Measurements from ENCODE around the gene GABRR3. TPM values are rescaled to one million over a fixed set of nuclear protein-coding genes. Genes with fewer than 3 reads are reported as not detected.

Gene GABRR3
- total RNA-seq, 1 experiment from 2014 or later = not detected

GRCh38 chr3:98038876-98039275, 3.8 kb upstream of the GABRR3 start:
- BruUV-seq (replicated peaks) = no TSS peak
- Histone ChIP-seq H3K27ac (ENCODE audit: low read length) (no peak overlapping the region), H3K4me1 (ENCODE audit: control insufficient read depth, insufficient read depth, low read length) (no peaks in the 10 kb centered on the region), H3K36me3 (ENCODE audit: control insufficient read depth, insufficient read depth, low read length) (no peaks in the 10 kb centered on the region), H3K9me3 (ENCODE audit: control insufficient read depth, insufficient read depth, low read depth, low read length) (no peaks in the 10 kb centered on the region), H3K27me3 (ENCODE audit: control insufficient read depth, insufficient read depth, low read length) (peaks cover 26% of the 10 kb centered on the region), H3K4me3 (ENCODE audit: low read depth in 2 of 2, low read length in 2 of 2) (no peak overlapping the region)
- POLR2A ChIA-PET = no interaction called here
- TF ChIP-seq CTCF (IDR thresholded peaks at IDR 0.05) = no peak
- TF ChIP-seq REST (IDR thresholded peaks at IDR 0.05; ENCODE audit: insufficient read depth in 1 of 2, low read depth in 2 of 2, low read length in 1 of 2) = no peak
- TF ChIP-seq SIN3A (IDR thresholded peaks at IDR 0.05; ENCODE audit: borderline replicate concordance, insufficient read depth, low read depth, low read length) = no peak
- ATAC-seq = no peak
- in situ Hi-C loops (cut with HindIII; ENCODE audit: low pct_unique_long_range_greater_than_20kb, low sequenced_read_pairs) = no loop called here
- intact Hi-C loops (cut with micrococcal nuclease; ENCODE audit: unreplicated experiment) = loop anchor here (1.0 to 5.0 kb wide), 3 partner anchors 150 to 538 kb away; no protein-coding TSS in a partner anchor
- no peak for DNase-seq (ENCODE audit: low read depth, low spot score)
- CTCF ChIA-PET = no interaction called here

GRCh38 chr3:98038286-98038685, 3.2 kb upstream of the GABRR3 start:
- in situ Hi-C loops (cut with HindIII; ENCODE audit: low pct_unique_long_range_greater_than_20kb, low sequenced_read_pairs) (no loop called here), intact Hi-C loops (cut with micrococcal nuclease; ENCODE audit: unreplicated experiment) (loop anchor here (2.0 to 5.0 kb wide), 2 partner anchors 151 to 539 kb away; no protein-coding TSS in a partner anchor)
- Histone ChIP-seq H3K36me3 (ENCODE audit: control insufficient read depth, insufficient read depth, low read length) (no peaks in the 10 kb centered on the region), H3K4me3 (ENCODE audit: low read depth in 2 of 2, low read length in 2 of 2) (no peak overlapping the region), H3K4me1 (ENCODE audit: control insufficient read depth, insufficient read depth, low read length) (no peaks in the 10 kb centered on the region), H3K27me3 (ENCODE audit: control insufficient read depth, insufficient read depth, low read length) (peaks cover 32% of the 10 kb centered on the region), H3K9me3 (ENCODE audit: control insufficient read depth, insufficient read depth, low read depth, low read length) (no peaks in the 10 kb centered on the region), H3K27ac (ENCODE audit: low read length) (no peak overlapping the region)
- DNase-seq (ENCODE audit: low read depth, low spot score) = no peak
- ATAC-seq = no peak
- ChIA-PET POLR2A (interaction anchor here (0.6 kb wide), 1 partner anchor 15 kb away, joined by 4 read pairs; no protein-coding TSS in a partner anchor), CTCF (interaction anchor here (0.6 kb wide), 1 partner anchor 93 kb away, joined by 3 read pairs; no protein-coding TSS in a partner anchor)
- no peak for TF ChIP-seq TCF7L2 (IDR thresholded peaks at IDR 0.05; ENCODE audit: low read depth, low read length)
- TF ChIP-seq CTCF (IDR thresholded peaks at IDR 0.05) = no peak
- no peak for TF ChIP-seq POLR2AphosphoS5 (IDR thresholded peaks at IDR 0.05; ENCODE audit: low read depth, low read length)
- no peak for TF ChIP-seq SIN3A (IDR thresholded peaks at IDR 0.05; ENCODE audit: borderline replicate concordance, insufficient read depth, low read depth, low read length)
- no peak for TF ChIP-seq REST (IDR thresholded peaks at IDR 0.05; ENCODE audit: insufficient read depth in 1 of 2, low read depth in 2 of 2, low read length in 1 of 2)
- no TSS peak for BruUV-seq (replicated peaks)

Data from Panc1 (cell line).